Measurements from ENCODE around the gene KIAA0513.

DNA sequence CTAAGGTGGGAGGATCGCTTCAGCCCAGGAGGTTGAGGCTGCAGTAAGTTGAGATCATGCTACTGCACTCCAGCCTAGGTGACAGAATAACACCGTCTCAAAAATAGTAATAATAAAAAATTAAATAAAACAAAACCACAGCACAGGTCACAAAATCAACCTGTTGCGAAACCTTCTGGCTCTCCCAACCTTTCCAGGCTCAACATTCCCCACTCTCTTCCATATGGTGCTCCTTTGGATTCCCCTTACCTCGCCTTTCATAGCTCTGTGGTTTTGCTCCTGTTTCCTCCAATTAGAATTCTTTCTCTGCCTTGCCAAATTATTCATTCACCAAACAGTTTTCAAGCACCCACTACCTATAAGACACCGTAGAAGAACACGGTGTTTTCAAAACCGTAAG lies 21.0 kb upstream of the KIAA0513 start:
- TF ChIP-seq POLR2A (IDR thresholded peaks at IDR 0.05; ENCODE audit: borderline replicate concordance, extremely low read depth, insufficient read depth, insufficient read length) (no peak), CEBPB (IDR thresholded peaks at IDR 0.05; ENCODE audit: low read depth) (no peak), ZFX (IDR thresholded peaks at IDR 0.05) (no peak), YY1 (IDR thresholded peaks at IDR 0.05; ENCODE audit: extremely low read depth, insufficient replicate concordance, low read depth, low read length) (no peak), RAD21 (IDR thresholded peaks at IDR 0.05; ENCODE audit: low read depth) (no peak), EZH2 (IDR thresholded peaks at IDR 0.05) (no peak), EZH2phosphoT487 (IDR thresholded peaks at IDR 0.05; ENCODE audit: borderline replicate concordance) (no peak), JUND (IDR thresholded peaks at IDR 0.05) (no peak)
- TF ChIP-seq, protein P1, sequence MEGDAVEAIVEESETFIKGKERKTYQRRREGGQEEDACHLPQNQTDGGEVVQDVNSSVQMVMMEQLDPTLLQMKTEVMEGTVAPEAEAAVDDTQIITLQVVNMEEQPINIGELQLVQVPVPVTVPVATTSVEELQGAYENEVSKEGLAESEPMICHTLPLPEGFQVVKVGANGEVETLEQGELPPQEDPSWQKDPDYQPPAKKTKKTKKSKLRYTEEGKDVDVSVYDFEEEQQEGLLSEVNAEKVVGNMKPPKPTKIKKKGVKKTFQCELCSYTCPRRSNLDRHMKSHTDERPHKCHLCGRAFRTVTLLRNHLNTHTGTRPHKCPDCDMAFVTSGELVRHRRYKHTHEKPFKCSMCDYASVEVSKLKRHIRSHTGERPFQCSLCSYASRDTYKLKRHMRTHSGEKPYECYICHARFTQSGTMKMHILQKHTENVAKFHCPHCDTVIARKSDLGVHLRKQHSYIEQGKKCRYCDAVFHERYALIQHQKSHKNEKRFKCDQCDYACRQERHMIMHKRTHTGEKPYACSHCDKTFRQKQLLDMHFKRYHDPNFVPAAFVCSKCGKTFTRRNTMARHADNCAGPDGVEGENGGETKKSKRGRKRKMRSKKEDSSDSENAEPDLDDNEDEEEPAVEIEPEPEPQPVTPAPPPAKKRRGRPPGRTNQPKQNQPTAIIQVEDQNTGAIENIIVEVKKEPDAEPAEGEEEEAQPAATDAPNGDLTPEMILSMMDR (IDR thresholded peaks at IDR 0.05 in 2 of 3, conservative IDR thresholded peaks at IDR 0.05 in 1 of 3; ENCODE audit: borderline replicate concordance in 1 of 3, insufficient read depth in 1 of 3, low read depth in 2 of 3, low read length in 2 of 3): no peak
- TF ChIP-seq, protein P2, sequence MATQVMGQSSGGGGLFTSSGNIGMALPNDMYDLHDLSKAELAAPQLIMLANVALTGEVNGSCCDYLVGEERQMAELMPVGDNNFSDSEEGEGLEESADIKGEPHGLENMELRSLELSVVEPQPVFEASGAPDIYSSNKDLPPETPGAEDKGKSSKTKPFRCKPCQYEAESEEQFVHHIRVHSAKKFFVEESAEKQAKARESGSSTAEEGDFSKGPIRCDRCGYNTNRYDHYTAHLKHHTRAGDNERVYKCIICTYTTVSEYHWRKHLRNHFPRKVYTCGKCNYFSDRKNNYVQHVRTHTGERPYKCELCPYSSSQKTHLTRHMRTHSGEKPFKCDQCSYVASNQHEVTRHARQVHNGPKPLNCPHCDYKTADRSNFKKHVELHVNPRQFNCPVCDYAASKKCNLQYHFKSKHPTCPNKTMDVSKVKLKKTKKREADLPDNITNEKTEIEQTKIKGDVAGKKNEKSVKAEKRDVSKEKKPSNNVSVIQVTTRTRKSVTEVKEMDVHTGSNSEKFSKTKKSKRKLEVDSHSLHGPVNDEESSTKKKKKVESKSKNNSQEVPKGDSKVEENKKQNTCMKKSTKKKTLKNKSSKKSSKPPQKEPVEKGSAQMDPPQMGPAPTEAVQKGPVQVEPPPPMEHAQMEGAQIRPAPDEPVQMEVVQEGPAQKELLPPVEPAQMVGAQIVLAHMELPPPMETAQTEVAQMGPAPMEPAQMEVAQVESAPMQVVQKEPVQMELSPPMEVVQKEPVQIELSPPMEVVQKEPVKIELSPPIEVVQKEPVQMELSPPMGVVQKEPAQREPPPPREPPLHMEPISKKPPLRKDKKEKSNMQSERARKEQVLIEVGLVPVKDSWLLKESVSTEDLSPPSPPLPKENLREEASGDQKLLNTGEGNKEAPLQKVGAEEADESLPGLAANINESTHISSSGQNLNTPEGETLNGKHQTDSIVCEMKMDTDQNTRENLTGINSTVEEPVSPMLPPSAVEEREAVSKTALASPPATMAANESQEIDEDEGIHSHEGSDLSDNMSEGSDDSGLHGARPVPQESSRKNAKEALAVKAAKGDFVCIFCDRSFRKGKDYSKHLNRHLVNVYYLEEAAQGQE (IDR thresholded peaks at IDR 0.05; ENCODE audit: low read depth): no peak
- TF ChIP-seq, protein P3, sequence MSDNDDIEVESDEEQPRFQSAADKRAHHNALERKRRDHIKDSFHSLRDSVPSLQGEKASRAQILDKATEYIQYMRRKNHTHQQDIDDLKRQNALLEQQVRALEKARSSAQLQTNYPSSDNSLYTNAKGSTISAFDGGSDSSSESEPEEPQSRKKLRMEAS (IDR thresholded peaks at IDR 0.05): no peak
